H9 (cell line): ENCODE data around the gene IL3. TPM values are rescaled to one million over a fixed set of nuclear protein-coding genes. Genes with fewer than 3 reads are reported as not detected.

ENCODE experiments used
- DNase-seq: peaks from one replicate; pipeline ENCODE4 v3.0.0-alpha.2; 2017
- H2AFZ ChIP-seq: one replicate; pipeline ENCODE4 v1.6.1; 2013; ENCODE audit warnings: mild to moderate bottlenecking, low read length, control low read depth, moderate library complexity
- H2AK5ac ChIP-seq: 2 replicates; pipeline ENCODE4 v1.6.1; 2013; ENCODE audit warnings: low read length, control low read depth, mixed read lengths; ENCODE audit not compliant: insufficient read length
- H2BK120ac ChIP-seq: one replicate; pipeline ENCODE4 v1.6.1; 2013; ENCODE audit warnings: low read depth, mild to moderate bottlenecking, low read length, control low read depth, inconsistent platforms; ENCODE audit not compliant: poor library complexity, severe bottlenecking
- H2BK12ac ChIP-seq: 2 replicates; pipeline ENCODE4 v1.6.1; 2013; ENCODE audit warnings: low read length, control low read depth, mixed read lengths, low read depth; ENCODE audit not compliant: insufficient read length
- H2BK15ac ChIP-seq: 2 replicates; pipeline ENCODE4 v1.6.1; 2013; ENCODE audit warnings: low read depth, low read length, control low read depth
- H2BK20ac ChIP-seq: one replicate; pipeline ENCODE4 v1.6.1; 2013; ENCODE audit warnings: low read depth, mild to moderate bottlenecking, low read length, control low read depth, inconsistent platforms; ENCODE audit not compliant: poor library complexity, severe bottlenecking
- H2BK5ac ChIP-seq: 2 replicates; pipeline ENCODE4 v1.6.1; 2013; ENCODE audit warnings: low read length, control low read depth, mixed read lengths; ENCODE audit not compliant: insufficient read length
- H3K14ac ChIP-seq: 2 replicates; pipeline ENCODE4 v1.6.1; 2013; ENCODE audit warnings: low read length, control low read depth; ENCODE audit not compliant: insufficient read depth
- H3K18ac ChIP-seq: 2 replicates; pipeline ENCODE4 v1.6.1; 2013; ENCODE audit warnings: low read depth, mild to moderate bottlenecking, mixed read lengths, low read length, control low read depth; ENCODE audit not compliant: insufficient read length
- H3K23ac ChIP-seq: 2 replicates; pipeline ENCODE4 v1.6.1; 2013; ENCODE audit warnings: low read length, control low read depth, mixed read lengths, low read depth; ENCODE audit not compliant: insufficient read length
- H3K23me2 ChIP-seq: 2 replicates; pipeline ENCODE4 v1.6.1; 2013; ENCODE audit warnings: low read depth, mild to moderate bottlenecking, mixed read lengths, low read length, control low read depth; ENCODE audit not compliant: insufficient read length, poor library complexity, severe bottlenecking
- H3K27ac ChIP-seq: 2 replicates; pipeline ENCODE4 v1.5.1; 2013; ENCODE audit warnings: low read length, control low read depth, mixed read lengths, low read depth; ENCODE audit not compliant: insufficient read length
- H3K27me3 ChIP-seq: 2 replicates; pipeline ENCODE4 v1.6.1; 2013; ENCODE audit warnings: low read length, control low read depth, inconsistent platforms; ENCODE audit not compliant: insufficient read depth
- H3K4ac ChIP-seq: 2 replicates; pipeline ENCODE4 v1.6.1; 2013; ENCODE audit warnings: low read depth, mild to moderate bottlenecking, control low read depth, inconsistent platforms, low read length, moderate library complexity
- H3K4me1 ChIP-seq: 2 replicates; pipeline ENCODE4 v1.6.1; 2013; ENCODE audit warnings: low read length, control low read depth, inconsistent platforms; ENCODE audit not compliant: insufficient read depth
- H3K4me2 ChIP-seq: 2 replicates; pipeline ENCODE4 v1.6.1; 2013; ENCODE audit warnings: low read length, control low read depth, mixed read lengths; ENCODE audit not compliant: insufficient read length, insufficient read depth
- H3K56ac ChIP-seq: 2 replicates; pipeline ENCODE4 v1.6.1; 2013; ENCODE audit warnings: low read depth, mild to moderate bottlenecking, mixed read lengths, low read length, control low read depth; ENCODE audit not compliant: insufficient read length
- H3K79me1 ChIP-seq: 2 replicates; pipeline ENCODE4 v1.6.1; 2013; ENCODE audit warnings: low read depth, mild to moderate bottlenecking, moderate library complexity, low read length, control low read depth, inconsistent platforms; ENCODE audit not compliant: insufficient read depth, poor library complexity, severe bottlenecking
- H3K79me2 ChIP-seq: 2 replicates; pipeline ENCODE4 v1.6.1; 2013; ENCODE audit warnings: low read length, control low read depth, inconsistent platforms; ENCODE audit not compliant: insufficient read depth
- H3K9ac ChIP-seq: 2 replicates; pipeline ENCODE4 v1.6.1; 2013; ENCODE audit warnings: low read length, control low read depth, mixed read lengths; ENCODE audit not compliant: insufficient read length; ENCODE audit errors: extremely low read depth
- H3K9me3 ChIP-seq: one replicate; pipeline ENCODE4 v1.6.1; 2013; ENCODE audit warnings: low read depth, low read length, inconsistent platforms; ENCODE audit not compliant: control insufficient read depth
- H3T11ph ChIP-seq: one replicate; pipeline ENCODE4 v1.6.1; 2013; ENCODE audit warnings: mild to moderate bottlenecking, low read length, control low read depth, inconsistent platforms
- H4K20me1 ChIP-seq: one replicate; pipeline ENCODE4 v1.6.1; 2013; ENCODE audit not compliant: control insufficient read depth, insufficient read length, insufficient read depth
- H4K5ac ChIP-seq: 2 replicates; pipeline ENCODE4 v1.6.1; 2013; ENCODE audit warnings: low read depth, mild to moderate bottlenecking, mixed read lengths, low read length, control low read depth; ENCODE audit not compliant: insufficient read length
- H4K8ac ChIP-seq: replicated peaks from 2 replicates; pipeline ENCODE4 v1.6.1; 2013; ENCODE audit warnings: low read length, control low read depth, mixed read lengths, low read depth; ENCODE audit not compliant: insufficient read length
- H4K91ac ChIP-seq: 2 replicates; pipeline ENCODE4 v1.6.1; 2013; ENCODE audit warnings: low read depth, mild to moderate bottlenecking, moderate library complexity, mixed read lengths, low read length, control low read depth; ENCODE audit not compliant: insufficient read length
- H3K27ac Mint-ChIP-seq, 3 experiments: 2 replicates in 2 of 3; 3 replicates in 1 of 3; pipeline ENCODE4 v1.8.0; 2020 to 2021; ENCODE audit warnings: mixed read lengths in 3 of 3, mild to moderate bottlenecking in 1 of 3, moderate library complexity in 1 of 3
- H3K27me3 Mint-ChIP-seq: 2 replicates; pipeline ENCODE4 v1.8.0; 2021; ENCODE audit warnings: low read depth, mild to moderate bottlenecking, moderate library complexity, mixed read lengths
- H3K36me3 Mint-ChIP-seq, 3 experiments: 2 replicates in 2 of 3; 3 replicates in 1 of 3; pipeline ENCODE4 v1.8.0; 2020 to 2021; ENCODE audit warnings: low read depth in 3 of 3, mixed read lengths in 3 of 3; ENCODE audit not compliant: insufficient read depth in 1 of 3
- H3K4me1 Mint-ChIP-seq, 2 experiments: 2 replicates each; pipeline ENCODE4 v1.8.0; 2020; ENCODE audit warnings: mixed read lengths in 2 of 2
- H3K4me3 Mint-ChIP-seq, 2 experiments: 2 replicates in 1 of 2; 3 replicates in 1 of 2; pipeline ENCODE4 v1.8.0; 2020 to 2021; ENCODE audit warnings: mild to moderate bottlenecking in 2 of 2, mixed read lengths in 2 of 2, moderate library complexity in 1 of 2
- H3K9me3 Mint-ChIP-seq, 2 experiments: 2 replicates in 1 of 2; 3 replicates in 1 of 2; pipeline ENCODE4 v1.8.0; 2020; ENCODE audit warnings: mild to moderate bottlenecking in 2 of 2, mixed read lengths in 2 of 2, moderate library complexity in 1 of 2
- total RNA-seq: library from RNA; stranded (reverse); gene quantifications from 2 replicates; pipeline ENCODE4 v1.2.1, GENCODE V29; 2021
- TF ChIP-seq, protein P1 (sequence below): fragments of 200-600 bp; sonication (generic); conservative IDR thresholded peaks from 3 replicates; pipeline ENCODE4 v1.8.0; 2021; ENCODE audit warnings: antibody characterized with exemption, mild to moderate bottlenecking

The IL3 gene
- total RNA-seq, 1 experiment from 2014 or later = not detected

DNA sequence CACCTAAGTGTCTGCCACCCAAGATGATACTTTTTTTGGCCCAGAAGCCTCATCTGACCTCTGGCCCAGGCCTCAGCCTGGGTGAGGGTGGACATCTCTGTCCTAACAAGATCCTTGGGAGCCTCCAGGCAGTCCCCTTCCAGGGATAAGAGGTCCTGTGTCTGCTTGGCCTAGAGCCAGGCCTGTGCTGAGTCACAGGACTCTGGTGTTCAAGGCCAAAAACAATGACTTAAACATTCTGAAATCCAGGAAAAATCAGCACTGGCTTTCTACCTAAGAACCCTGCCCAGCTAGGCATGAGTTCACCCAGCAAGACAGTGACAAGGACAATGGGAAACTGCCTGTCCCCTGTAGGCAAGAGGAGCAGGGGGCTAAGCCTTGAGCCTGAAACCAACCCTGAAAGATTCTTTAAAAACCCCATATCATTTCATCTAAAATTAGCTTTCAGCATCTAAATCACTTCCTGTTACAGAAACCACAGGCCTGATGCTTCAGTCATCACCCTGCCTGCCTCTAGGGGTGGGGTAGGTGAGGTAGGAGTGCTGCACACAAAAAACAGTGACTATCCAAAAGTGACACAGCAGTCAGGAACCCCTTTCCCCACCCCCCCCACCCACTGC, 43.0 kb downstream of the IL3 start:
- no peak overlapping the region; a peak in 1 of 7 replicates for H3K27ac Mint-ChIP-seq
- Histone ChIP-seq H3K23me2 (no peaks in the 10 kb centered on the region), H3K14ac (no peak overlapping the region), H3K56ac (no peak overlapping the region), H2AFZ (no peak overlapping the region), H4K5ac (no peak overlapping the region), H3K27me3 (no peaks in the 10 kb centered on the region), H3K18ac (no peak overlapping the region), H2BK120ac (no peak overlapping the region), H3T11ph (no peak overlapping the region), H2BK20ac (no peak overlapping the region), H3K9ac (no peak overlapping the region), H4K20me1 (no peaks in the 10 kb centered on the region), H3K4me1 (no peaks in the 10 kb centered on the region), H3K9me3 (no peaks in the 10 kb centered on the region), H3K79me1 (no peaks in the 10 kb centered on the region), H3K4me2 (no peak overlapping the region), H2BK5ac (no peak overlapping the region), H2AK5ac (no peak overlapping the region), H3K4ac (no peak overlapping the region), H3K23ac (no peak overlapping the region), H2BK15ac (no peak overlapping the region), H2BK12ac (no peak overlapping the region), H3K79me2 (no peaks in the 10 kb centered on the region), H3K27ac (no peak overlapping the region), H4K8ac (no peak overlapping the region), H4K91ac (no peak overlapping the region)
- no peaks in the 10 kb centered on the region for H3K36me3 Mint-ChIP-seq
- TF ChIP-seq, protein P1, sequence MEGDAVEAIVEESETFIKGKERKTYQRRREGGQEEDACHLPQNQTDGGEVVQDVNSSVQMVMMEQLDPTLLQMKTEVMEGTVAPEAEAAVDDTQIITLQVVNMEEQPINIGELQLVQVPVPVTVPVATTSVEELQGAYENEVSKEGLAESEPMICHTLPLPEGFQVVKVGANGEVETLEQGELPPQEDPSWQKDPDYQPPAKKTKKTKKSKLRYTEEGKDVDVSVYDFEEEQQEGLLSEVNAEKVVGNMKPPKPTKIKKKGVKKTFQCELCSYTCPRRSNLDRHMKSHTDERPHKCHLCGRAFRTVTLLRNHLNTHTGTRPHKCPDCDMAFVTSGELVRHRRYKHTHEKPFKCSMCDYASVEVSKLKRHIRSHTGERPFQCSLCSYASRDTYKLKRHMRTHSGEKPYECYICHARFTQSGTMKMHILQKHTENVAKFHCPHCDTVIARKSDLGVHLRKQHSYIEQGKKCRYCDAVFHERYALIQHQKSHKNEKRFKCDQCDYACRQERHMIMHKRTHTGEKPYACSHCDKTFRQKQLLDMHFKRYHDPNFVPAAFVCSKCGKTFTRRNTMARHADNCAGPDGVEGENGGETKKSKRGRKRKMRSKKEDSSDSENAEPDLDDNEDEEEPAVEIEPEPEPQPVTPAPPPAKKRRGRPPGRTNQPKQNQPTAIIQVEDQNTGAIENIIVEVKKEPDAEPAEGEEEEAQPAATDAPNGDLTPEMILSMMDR = no peak
- peaks cover 0 to 2% of the 10 kb centered on the region in 2 experiments; a peak in 1 of 5 replicates for H3K9me3 Mint-ChIP-seq
- no peak overlapping the region for H3K4me3 Mint-ChIP-seq
- H3K27me3 Mint-ChIP-seq = no peaks in the 10 kb centered on the region; the same call in 1 of the 2 replicates
- no peaks in the 10 kb centered on the region for H3K4me1 Mint-ChIP-seq
- DNase-seq = no peak
